ENCODE data around the gene NPC2.

NPC2 gene

DNA sequence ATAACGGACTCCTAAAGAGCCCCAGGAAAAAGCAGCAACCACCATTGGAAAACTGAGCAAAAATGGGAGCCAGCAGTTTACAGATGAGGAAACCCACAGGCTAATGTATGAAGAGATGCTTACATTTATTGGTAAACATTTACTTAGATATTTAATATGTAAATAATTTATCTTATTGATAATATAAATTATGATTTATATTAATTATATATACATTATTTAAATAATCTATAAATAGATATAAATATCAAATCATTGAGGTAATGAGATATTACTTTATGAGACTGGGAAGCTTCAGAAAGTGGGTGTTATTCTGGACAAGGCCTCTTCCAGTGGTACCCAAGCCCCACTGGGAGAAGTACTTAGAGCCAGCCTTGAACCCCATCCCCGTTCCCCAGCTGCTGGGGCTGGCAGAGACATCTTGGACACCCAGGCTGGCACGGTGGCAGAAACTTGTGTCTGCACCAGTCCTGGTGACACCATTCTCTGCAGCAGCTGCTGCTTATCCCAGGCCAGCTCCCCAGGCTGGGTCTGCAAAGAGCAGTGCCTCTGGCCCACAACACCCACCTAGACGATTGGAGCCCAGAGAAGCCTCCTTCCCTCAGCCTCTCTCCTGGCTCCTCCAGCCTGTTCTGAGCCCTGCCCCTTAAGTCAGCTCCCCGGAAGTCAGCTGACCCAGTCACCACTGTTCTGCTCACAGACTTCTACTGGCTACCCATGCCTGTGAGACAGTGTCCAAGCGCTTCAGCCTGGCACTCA, 26.4 kb upstream of the NPC2 start:
- no peak for DNase-seq (ENCODE audit: low read depth in 2 of 2, low spot score in 1 of 2)

DNA sequence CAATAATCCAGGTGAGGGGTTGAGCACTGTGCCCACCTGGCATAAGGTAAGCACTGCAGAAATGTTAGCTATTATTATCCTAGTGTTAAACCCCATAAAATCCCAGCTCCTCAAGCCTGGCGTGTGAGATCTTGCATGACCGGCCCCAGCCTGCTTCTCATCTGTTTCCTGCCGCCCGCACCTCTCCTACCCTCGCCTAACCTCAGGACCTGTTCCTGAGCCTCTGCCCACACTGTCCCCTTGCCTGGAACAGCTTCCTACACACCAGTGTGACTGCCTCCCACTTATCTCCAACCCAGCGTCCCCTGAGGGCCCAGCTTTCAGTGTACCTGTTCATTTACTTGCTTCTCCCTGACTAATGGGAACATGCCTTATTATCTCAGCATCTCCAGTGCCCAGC, 25.1 kb upstream of the NPC2 start:
- no peak for DNase-seq (ENCODE audit: low read depth in 2 of 2, low spot score in 1 of 2)

DNA sequence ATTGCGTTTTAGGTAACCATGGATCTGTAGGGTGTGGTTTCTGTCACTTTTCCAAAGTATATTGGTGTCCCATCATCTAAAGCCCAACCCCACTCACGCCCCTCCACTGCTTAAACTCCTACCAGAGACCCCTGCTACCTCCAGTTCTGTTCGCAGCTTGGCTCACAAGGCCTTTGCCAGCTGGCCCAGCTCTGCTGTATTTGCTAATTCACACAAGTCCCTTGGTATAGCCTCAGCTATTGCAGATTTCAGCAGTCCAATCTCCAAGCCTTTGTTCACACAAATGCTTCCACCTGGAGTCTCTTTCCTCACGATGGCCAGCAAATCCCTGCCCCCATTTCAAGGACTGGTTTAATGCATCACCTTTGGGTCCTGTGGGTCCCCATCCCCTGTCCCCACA, 24.6 kb upstream of the NPC2 start:
- no peak for DNase-seq (ENCODE audit: low read depth in 2 of 2, low spot score in 1 of 2)

GRCh38 chr14:74516451-74517160, 23.5 kb upstream of the NPC2 start:
- DNase-seq (ENCODE audit: low read depth in 2 of 2, low spot score in 1 of 2), result no peak

DNA sequence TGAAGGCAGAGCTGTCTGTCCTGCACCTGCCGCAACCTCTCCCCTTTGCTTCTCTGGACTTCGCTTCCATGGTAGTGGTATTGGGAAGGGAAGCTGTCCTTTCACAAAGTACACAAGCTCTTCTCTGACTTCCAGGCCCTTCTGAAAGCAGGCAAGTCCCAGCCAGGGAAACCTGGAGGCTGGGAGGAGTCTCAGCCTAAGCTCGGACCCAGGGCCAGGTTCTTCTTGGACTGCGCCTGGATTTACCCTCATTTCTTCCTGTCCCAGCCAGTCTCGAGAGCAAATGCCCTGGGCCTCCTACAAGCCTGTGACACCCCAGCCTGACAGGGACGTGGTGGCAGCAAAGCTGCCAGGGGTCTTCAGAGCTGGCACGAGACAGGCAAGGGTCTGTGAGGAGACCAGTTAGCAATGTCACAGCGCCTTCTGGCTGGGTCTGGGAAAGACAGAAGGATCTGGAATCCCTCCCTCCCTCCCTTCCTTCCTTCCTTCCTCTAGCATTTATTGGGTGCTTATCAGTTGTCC, 22.8 kb upstream of the NPC2 start:
- no peak for DNase-seq (ENCODE audit: low read depth in 2 of 2, low spot score in 1 of 2)

DNA sequence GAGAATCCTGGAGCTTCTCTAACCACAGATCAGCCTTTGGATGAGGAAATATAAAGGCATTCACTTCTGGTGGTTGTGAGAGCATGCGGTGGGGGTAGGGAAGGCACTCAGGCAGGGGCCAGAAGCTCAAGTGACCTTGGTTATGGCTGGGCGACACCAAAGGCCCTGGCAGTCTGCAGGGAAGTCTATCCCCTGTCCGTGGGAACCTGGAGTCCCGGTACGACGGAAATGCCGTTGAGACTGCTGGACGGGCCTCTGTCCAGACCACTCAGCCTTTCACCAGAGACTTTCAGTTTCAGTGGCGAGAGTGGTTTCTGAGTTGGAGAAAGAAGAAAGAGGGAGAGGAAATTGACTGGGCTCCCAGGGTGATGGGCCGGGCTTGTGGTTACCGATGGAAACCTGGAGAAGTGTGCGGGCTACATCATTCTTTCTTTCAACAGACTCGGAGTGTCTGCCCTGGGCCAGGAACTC, 21.4 kb upstream of the NPC2 start:
- no peak for DNase-seq (ENCODE audit: low read depth in 2 of 2, low spot score in 1 of 2)

GRCh38 chr14:74511966-74512830, 19.1 kb upstream of the NPC2 start:
- DNase-seq (ENCODE audit: low read depth in 2 of 2, low spot score in 1 of 2), result no peak

GRCh38 chr14:74510959-74511409, 17.9 kb upstream of the NPC2 start:
- no peak for DNase-seq (ENCODE audit: low read depth in 2 of 2, low spot score in 1 of 2)

DNA sequence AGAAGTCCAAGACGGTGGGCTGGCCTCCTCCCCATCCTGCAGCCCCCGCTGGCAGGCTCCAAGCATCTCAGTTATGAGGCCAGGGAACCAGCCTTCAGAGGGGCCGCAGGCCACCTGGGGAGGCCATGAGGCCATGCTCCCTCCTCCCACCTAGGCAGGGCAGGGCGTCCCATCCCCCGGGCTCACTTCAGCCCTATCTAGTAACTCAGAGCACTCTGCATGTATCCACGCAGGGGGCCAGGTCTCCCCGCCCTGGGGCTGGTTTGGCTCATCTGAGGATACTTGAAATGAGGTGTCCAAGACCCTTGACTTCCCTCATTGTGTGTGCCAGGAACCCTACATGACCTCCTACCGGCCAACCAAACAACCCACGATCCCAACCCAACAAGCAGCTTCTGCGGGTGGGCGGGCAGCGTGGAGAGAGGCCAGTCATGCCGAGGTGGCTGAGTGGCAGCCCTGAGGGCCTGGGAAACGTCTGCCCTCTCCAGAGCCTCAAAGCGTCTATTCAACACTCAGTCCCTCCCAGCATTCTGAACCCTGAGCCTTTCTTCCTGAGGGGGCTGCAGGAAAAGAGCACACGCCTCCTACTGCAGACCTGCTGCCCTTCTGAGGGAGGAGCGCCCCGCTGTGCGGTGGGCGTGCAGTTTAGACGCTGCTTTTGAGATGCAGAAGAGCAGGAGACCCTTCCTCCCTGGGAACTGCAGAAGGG, 17.3 kb upstream of the NPC2 start:
- DNase-seq (ENCODE audit: low read depth in 2 of 2, low spot score in 1 of 2), result no peak

GRCh38 chr14:74509587-74510222, 16.6 kb upstream of the NPC2 start:
- no peak for DNase-seq (ENCODE audit: low read depth in 2 of 2, low spot score in 1 of 2)

DNA sequence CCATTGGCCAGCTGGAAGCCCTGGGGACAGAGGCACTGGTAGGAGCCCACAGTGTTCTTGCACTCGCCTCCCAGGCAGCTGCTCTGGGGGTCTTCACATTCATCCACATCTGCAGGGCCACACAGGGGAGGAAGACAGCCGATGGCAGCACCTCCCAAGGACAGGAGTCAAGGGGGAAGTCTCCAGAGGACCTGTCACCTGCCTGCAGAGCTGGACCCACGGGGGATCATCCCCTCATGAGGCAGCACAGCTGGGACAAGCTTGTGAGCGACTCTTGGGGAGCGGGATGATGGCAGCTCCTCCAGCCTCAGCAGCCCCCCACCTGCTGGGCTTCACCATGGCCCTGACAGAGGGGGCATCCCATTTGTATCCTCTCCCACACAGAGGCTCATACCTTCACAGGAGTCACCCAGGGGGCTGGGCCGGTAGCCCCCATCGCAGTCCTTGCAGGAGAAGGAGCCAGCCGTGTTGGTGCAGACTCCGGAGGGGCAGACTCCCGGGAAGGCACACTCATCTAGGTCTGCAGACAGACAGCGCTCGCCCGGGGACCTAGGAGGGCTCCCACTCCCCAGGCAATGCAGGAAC, 15.8 kb upstream of the NPC2 start:
- no peak for DNase-seq (ENCODE audit: low read depth in 2 of 2, low spot score in 1 of 2)

GRCh38 chr14:74508292-74508731, 15.2 kb upstream of the NPC2 start:
- no peak for DNase-seq (ENCODE audit: low read depth in 2 of 2, low spot score in 1 of 2)

DNA sequence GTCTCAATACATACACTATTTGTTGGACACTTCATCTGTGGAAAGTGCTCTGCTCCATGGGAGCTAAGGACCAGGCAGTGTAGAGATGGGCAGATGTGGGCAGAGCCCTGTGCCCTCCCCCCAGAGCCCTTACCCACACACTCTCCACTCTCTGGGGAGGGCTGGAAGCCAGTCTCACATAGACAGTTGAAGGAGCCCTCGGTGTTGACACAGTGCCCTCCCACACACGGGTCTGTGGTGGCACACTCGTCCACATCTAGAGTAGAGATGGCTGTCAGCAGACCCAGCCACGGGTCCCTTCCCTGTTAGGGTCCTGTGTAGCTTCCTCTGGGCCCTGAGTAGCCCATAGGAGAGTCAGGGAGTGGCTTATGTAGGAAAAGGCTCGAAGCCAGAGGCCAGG, 14.7 kb upstream of the NPC2 start:
- no peak for DNase-seq (ENCODE audit: low read depth in 2 of 2, low spot score in 1 of 2)

GRCh38 chr14:74507085-74507484, 14.0 kb upstream of the NPC2 start:
- DNase-seq (ENCODE audit: low read depth in 2 of 2, low spot score in 1 of 2), result no peak

GRCh38 chr14:74506411-74506851, 13.3 kb upstream of the NPC2 start:
- no peak for DNase-seq (ENCODE audit: low read depth in 2 of 2, low spot score in 1 of 2)

DNA sequence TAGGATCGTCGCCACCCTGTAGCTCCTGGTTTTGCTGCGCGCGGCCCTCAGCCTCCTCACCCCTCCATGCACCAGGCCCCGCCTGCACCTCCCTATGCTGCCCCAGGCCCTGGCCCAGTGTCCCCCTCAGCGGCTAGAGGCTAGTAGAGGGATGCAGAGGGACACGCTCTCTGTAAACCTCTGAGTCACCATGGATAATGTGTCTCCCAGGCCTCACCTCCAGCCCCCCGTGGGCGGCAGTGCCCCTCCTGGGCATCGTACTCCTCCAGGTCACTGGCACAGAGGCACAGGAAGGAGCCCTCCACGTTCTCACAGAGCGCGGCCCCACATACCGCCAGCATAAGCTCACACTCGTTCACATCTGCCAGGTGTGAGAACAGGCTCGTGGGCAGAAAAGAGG, 12.7 kb upstream of the NPC2 start:
- no peak for DNase-seq (ENCODE audit: low read depth in 2 of 2, low spot score in 1 of 2)

GRCh38 chr14:74504874-74505720, 12.0 kb upstream of the NPC2 start:
- DNase-seq (ENCODE audit: low read depth in 2 of 2, low spot score in 1 of 2), result no peak

DNA sequence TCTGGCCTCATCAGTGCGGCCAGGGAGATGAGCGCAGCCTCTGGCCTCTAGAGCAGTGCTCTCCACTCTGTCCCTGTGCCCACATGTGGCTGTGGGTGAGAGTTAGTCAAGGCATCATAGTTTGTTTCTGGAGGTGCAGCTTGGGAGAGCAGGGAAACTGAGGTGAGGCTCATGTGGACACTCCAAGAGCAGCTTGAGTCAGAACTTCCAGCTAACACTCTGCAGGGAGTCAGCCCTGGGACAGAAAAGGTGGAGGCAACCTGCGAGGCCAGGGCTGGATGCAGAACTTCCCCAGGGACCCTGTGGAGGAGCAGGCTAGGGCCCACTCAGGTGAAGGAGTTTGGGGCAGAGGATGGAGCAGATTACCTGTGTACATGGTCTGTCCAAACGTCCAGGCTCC, 11.3 kb upstream of the NPC2 start:
- DNase-seq (ENCODE audit: low read depth in 2 of 2, low spot score in 1 of 2), result no peak

GRCh38 chr14:74503938-74504335, 10.8 kb upstream of the NPC2 start:
- no peak for DNase-seq (ENCODE audit: low read depth in 2 of 2, low spot score in 1 of 2)
